Cerebellar nuclear complex (tissue), 1 donor: ENCODE results near the gene CCDC74A.
"Not testable (repeated sequence)": the region's sequence is repeated elsewhere in the genome, so short reads cannot be mapped to it uniquely, and the experiment has no call there.

ENCODE experiments used
- DNase-seq, 2 experiments: peaks; one replicate each; lab custom pipeline; 2025; lab: John Stamatoyannopoulos, UW

Gene CCDC74A

DNA sequence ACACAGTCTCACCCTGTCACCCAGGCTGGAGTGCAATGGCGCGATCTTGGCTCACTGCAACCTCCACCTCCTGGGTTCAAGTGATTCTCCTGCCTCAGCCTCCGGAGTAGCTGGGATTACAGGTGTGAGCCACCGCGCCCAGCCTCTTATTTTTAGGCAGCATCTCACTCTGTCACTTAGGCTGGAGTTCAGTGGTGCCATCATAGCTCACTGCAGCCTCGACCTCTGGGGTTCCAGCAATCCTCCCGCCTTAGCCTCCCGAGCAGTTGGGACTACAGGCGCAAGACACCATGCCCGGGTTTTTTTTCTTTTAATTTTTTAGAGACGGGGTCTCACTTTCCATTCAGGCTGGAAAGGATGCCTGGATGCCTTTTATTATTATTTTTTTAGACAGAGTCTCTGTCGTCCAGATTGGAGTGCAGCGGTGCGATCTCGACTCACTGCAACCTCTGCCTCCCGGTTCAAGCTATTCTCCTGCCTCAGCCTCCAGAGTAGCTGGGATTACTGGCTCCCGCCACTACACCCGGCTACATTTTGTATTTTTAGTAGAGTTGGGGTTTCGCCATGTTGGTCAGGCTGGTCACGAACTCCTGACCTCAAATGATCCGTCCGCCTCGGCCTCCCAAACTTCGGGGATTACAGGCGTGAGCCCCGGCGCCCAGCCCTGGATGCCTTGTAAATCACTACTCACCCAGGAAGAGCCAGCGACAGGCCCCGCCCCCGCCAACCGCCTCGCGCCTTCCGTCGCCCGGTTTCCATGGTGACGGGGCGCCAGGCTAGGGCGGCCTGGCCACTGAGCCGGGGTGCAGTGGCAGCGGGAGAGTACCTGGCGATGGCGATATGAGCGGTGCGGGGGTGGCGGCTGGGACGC, at the start of gene CCDC74A:
CCDC74A (plus strand) TSS at position 758 of the 871 bp plus-strand sequence; CDS start at position 841, 83 bp downstream.
- DNase-seq, result not testable (repeated sequence)

GRCh38 chr2:131478074-131478849, 49.4 kb upstream of the CCDC74A start:
- not testable (repeated sequence) for DNase-seq

- not testable (repeated sequence) for DNase-seq
Observed at GRCh38 chr2:131478850-131479461, 48.7 kb upstream of the CCDC74A start.

GRCh38 chr2:131480351-131480750, 47.3 kb upstream of the CCDC74A start:
- DNase-seq, result not testable (repeated sequence)

- not testable (repeated sequence) for DNase-seq
Observed at GRCh38 chr2:131482506-131483155, 45.1 kb upstream of the CCDC74A start.

DNA sequence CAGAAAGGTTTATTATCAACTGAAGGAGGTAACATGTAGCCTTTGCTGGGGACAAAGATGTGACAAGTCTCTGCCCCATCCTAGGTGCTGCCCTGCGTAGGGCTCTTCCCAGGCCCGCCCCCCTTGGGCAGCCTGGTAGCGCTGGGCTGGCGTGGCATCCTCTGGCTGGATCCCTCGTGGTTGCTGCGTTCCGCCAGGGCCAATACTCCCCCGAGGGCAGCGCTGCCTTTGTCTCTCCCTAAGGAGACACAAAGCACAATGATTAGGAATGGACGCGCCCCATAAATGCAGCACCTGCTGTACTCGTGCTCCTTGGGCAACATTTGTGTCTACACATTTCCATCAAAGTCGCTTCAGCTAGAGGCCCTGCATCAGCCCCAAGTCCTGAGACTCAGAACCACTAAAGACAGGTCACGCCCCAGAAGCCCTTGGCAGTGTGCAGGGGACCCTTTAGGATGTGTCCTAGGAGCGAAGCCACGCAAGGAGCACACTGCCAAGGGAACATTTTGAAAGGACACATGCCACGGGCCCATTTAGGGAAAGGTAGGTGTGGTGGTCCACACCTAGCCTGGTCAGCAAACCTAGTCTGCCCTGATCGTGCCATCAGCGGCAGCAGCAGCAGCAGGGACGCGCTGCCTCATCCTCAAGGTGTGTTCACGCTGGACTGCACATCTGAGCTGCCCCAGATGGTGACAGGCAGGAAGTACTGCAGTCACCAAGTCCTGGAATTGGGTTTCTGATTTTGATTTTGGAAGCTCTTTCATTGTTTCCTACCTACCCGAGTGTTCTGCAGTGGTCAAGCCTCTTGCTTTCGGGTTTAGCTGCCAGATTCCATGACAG, 43.5 kb upstream of the CCDC74A start:
- not testable (repeated sequence) for DNase-seq

- not testable (repeated sequence) for DNase-seq
Observed at GRCh38 chr2:131484906-131485460, 42.7 kb upstream of the CCDC74A start.

GRCh38 chr2:131486201-131486902, 41.3 kb upstream of the CCDC74A start:
- not testable (repeated sequence) for DNase-seq

DNA sequence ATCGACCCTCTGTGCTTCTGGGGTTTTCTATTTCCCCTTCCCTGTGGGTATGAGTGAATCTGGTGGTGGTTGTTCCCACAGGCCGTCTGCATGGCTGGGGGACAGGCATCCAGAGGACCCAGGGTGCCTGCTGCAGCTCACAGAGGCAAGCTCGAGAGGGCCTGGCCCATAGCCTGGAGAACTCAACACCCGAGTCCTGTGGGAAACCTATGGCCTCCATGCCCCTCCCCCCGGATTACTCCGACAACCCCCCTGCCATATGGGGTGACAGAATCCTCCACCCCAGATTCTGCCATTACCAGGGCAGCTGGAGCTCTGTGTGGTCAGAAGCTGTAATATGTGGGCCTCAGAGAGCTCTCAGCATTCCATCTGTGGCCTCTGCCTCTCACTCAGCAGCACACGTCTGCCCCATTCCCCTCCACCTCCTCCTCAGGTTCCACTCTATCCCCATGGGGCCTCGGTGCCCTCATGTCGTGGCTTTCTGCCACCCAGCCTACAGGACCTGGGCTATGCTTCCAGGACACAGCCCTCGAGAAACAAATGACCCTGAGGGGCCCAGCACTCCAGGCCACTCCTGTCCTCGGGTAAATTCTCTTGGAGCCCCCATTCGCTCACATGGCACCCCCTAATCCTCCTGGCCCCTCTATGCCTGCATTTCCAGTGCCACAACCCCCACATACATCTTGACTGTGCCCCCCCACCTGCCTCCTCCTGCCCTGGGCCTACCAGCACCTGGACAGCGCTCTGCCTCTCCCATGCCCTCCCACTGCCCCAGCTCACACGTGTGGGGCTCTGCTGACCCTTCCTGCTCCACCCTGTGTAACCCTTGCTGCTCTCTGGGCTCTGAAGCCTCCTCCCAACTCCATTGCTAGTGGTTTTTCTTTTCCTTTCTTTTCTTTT, 39.1 kb upstream of the CCDC74A start:
- no peak for DNase-seq

DNA sequence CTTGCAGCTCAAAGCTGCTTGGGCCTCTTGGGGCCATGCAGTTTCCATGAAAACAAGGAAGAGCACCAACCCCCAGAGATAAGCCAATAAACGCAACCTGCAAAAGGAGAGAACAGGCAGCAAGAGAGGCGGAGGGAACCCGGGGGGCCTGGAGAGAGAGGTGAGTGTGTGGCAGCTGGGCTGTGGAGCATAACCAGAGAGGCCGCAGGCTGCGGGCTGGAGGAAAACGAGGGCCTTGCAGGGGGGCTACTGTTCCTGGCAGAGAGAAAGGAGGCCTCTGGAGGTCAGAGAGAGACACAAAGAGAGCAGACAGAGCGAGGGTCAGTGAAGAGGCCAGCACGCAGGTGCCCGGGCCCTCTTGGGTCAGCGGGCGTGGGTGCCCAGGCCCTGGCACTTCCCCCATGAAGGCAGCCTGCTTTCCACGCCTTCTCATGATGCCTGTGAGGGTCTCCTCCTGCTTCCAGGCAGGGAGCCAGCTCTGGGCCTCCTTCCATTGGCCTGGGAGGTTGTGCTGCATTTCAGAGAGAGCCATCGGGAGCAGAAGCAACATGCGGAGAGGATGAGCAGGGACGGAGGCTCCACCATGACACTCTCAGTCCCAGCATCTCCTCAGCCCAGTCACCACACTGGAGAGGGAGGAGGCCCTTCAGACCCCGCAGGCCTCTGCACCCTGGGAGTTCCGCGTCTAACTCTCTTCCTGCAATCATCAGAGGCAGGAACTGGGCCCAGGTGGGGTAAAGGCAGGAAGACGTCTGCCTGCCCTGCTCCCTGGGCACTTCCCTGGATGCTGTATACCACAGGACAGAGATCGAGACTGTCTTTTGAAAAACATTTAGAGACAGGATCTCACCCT, 36.8 kb upstream of the CCDC74A start:
- not testable (repeated sequence) for DNase-seq

- not testable (repeated sequence) for DNase-seq
Observed at GRCh38 chr2:131491469-131491836, 36.2 kb upstream of the CCDC74A start.

- DNase-seq, result not testable (repeated sequence)
Observed at GRCh38 chr2:131492015-131492417, 35.7 kb upstream of the CCDC74A start, which contains the start of gene MZT2A. Gene MZT2A (minus strand): TSS chr2:131492397. CDS start chr2:131492376, 21 bp downstream.

- peak; percentile 18 to 83 for DNase-seq
Observed at GRCh38 chr2:131492418-131493198, 35.1 kb upstream of the CCDC74A start.

DNA sequence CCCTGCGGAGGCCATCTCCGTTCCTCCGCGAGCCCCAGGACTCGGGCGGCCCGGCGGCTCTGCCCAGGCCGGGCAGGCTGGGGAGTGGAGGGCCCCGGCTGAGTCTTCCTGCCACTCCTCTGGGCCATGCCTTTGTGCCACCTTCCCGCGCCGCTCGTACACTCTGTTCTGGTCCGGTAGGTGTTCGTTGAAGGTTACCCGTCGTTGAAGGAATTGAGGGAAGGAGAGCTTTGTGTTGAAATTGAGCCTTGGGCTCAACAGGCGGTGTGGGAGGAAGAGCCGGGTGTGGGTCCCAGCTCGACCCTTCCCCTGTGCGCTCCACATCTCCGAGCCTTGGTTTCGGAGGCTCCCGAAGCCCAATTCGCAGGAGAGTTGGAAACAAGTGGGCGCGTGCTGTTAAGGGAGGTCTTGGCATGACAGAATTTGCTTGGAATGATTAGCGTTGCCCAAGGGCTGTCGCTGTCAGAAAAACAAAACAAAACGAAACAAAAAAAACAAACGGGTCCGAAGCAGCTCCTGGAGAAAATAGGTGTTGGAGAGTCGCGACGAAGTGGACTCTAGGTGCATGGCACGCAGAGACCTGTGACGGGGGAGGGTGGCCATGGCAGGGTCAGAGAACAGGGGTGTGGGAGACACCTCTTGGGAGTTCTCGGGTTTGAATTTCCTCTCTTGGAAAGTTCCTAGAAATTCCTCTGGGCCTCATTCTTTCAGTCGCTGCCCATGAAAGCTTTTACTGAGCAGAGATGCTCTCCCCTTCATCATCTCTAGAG, 34.3 kb upstream of the CCDC74A start:
- DNase-seq, result no peak

DNA sequence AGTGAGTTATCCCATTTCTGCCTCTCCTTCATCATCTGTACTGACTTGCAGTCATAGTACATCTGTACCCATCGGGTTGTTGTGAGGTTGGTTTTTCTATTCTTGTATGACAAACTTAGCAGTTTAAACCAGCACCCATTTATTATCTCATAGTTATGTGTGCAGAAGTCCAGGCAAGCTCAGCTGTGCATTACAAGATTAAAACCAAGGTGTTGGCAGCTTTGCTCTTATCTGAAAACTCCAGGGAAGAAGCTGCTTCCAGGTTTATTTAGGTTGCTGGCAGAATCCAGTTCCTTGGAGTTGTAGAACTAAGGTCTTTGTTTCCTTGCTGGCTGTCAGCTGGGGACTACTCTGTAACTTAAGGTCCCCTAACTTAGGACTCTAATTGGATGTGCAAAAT, 32.2 kb upstream of the CCDC74A start:
- not testable (repeated sequence) for DNase-seq

- not testable (repeated sequence) for DNase-seq
Observed at GRCh38 chr2:131498321-131498973, 29.2 kb upstream of the CCDC74A start.
